ENCODE measurements around the gene VPS9D1. TPM values are rescaled to one million over a fixed set of nuclear protein-coding genes. Genes with fewer than 3 reads are reported as not detected.

VPS9D1 gene
- 4.9 and 5.9 TPM in 2 replicates for total RNA-seq

GRCh38 chr16:89720813-89721545 is at the start of gene VPS9D1, which contains the start of gene ZNF276:
Gene VPS9D1, minus strand, starts transcription at chr16:89720898. Its CDS starts 37 bp downstream, at chr16:89720861.
Gene ZNF276, plus strand, starts transcription at chr16:89721537. Its CDS starts 104 bp downstream, at chr16:89721641.
- intact Hi-C loops (cut with micrococcal nuclease), result loop anchor here (1.0 to 10.0 kb wide), 5 partner anchors 10 to 476 kb away; partner anchors contain the start of genes FANCA and TUBB3
- H3K27me3 Mint-ChIP-seq (ENCODE audit: insufficient read depth), result no peaks in the 10 kb centered on the region
- DNase-seq (ENCODE audit: low spot score), result peak; percentile 73
- H3K36me3 Mint-ChIP-seq (ENCODE audit: low read depth), result peaks cover 26% of the 10 kb centered on the region
- H3K4me3 Mint-ChIP-seq, result peak within 1 kb of the TSS; percentile 95
- peaks cover 32% of the 10 kb centered on the region for H3K4me1 Mint-ChIP-seq (ENCODE audit: low read depth)
- H3K27ac Mint-ChIP-seq, result peak within 1 kb of the TSS; percentile 95
- H3K9me3 Mint-ChIP-seq, result no peaks in the 10 kb centered on the region

- no peaks in the 10 kb centered on the region for H3K9me3 Mint-ChIP-seq
- intact Hi-C loops (cut with micrococcal nuclease), result no loop called here
- H3K36me3 Mint-ChIP-seq (ENCODE audit: low read depth), result peaks cover 45% of the 10 kb centered on the region
- H3K27ac Mint-ChIP-seq, result no peak overlapping the region
- no peaks in the 10 kb centered on the region for H3K27me3 Mint-ChIP-seq (ENCODE audit: insufficient read depth)
- peaks cover 2% of the 10 kb centered on the region for H3K4me1 Mint-ChIP-seq (ENCODE audit: low read depth)
- no peak overlapping the region for H3K4me3 Mint-ChIP-seq
- DNase-seq (ENCODE audit: low spot score), result no peak
Observed at GRCh38 chr16:89770367-89770766, 49.7 kb upstream of the VPS9D1 start.

- Mint-ChIP-seq H3K27me3 (ENCODE audit: insufficient read depth) (no peaks in the 10 kb centered on the region), H3K36me3 (ENCODE audit: low read depth) (peaks cover 42% of the 10 kb centered on the region), H3K4me3 (no peak overlapping the region), H3K9me3 (no peaks in the 10 kb centered on the region), H3K27ac (peak overlapping the region; percentile 57), H3K4me1 (ENCODE audit: low read depth) (peaks cover 34% of the 10 kb centered on the region)
- intact Hi-C loops (cut with micrococcal nuclease), result no loop called here
- DNase-seq (ENCODE audit: low spot score), result no peak
Observed at GRCh38 chr16:89765292-89765830, 44.7 kb upstream of the VPS9D1 start.

- Mint-ChIP-seq H3K4me1 (ENCODE audit: low read depth) (peaks cover 37% of the 10 kb centered on the region), H3K4me3 (peak overlapping the region; percentile 60), H3K27ac (peak overlapping the region; percentile 57), H3K9me3 (no peaks in the 10 kb centered on the region), H3K36me3 (ENCODE audit: low read depth) (peaks cover 46% of the 10 kb centered on the region), H3K27me3 (ENCODE audit: insufficient read depth) (no peaks in the 10 kb centered on the region)
- peak; percentile 6 for DNase-seq (ENCODE audit: low spot score)
- intact Hi-C loops (cut with micrococcal nuclease), result no loop called here
Observed at GRCh38 chr16:89764711-89765201, 44.1 kb upstream of the VPS9D1 start.

- H3K36me3 Mint-ChIP-seq (ENCODE audit: low read depth), result peaks cover 40% of the 10 kb centered on the region
- peak overlapping the region; percentile 84 for H3K27ac Mint-ChIP-seq
- no peaks in the 10 kb centered on the region for H3K27me3 Mint-ChIP-seq (ENCODE audit: insufficient read depth)
- H3K9me3 Mint-ChIP-seq, result no peaks in the 10 kb centered on the region
- H3K4me3 Mint-ChIP-seq, result peak overlapping the region; percentile 82
- peaks cover 37% of the 10 kb centered on the region for H3K4me1 Mint-ChIP-seq (ENCODE audit: low read depth)
- intact Hi-C loops (cut with micrococcal nuclease), result no loop called here
- no peak for DNase-seq (ENCODE audit: low spot score)
Observed at GRCh38 chr16:89761304-89761922, 40.7 kb upstream of the VPS9D1 start.

- H3K4me1 Mint-ChIP-seq (ENCODE audit: low read depth), result peaks cover 29% of the 10 kb centered on the region
- no peak for DNase-seq (ENCODE audit: low spot score)
- peak overlapping the region; percentile 48 for H3K27ac Mint-ChIP-seq
- intact Hi-C loops (cut with micrococcal nuclease), result no loop called here
- H3K9me3 Mint-ChIP-seq, result no peaks in the 10 kb centered on the region
- peaks cover 42% of the 10 kb centered on the region for H3K36me3 Mint-ChIP-seq (ENCODE audit: low read depth)
- H3K27me3 Mint-ChIP-seq (ENCODE audit: insufficient read depth), result no peaks in the 10 kb centered on the region
- no peak overlapping the region for H3K4me3 Mint-ChIP-seq
Observed at GRCh38 chr16:89759746-89760340, 39.1 kb upstream of the VPS9D1 start.

GRCh38 chr16:89749637-89750036 is 28.9 kb upstream of the VPS9D1 start:
- Mint-ChIP-seq H3K9me3 (no peaks in the 10 kb centered on the region), H3K36me3 (ENCODE audit: low read depth) (peaks cover 21% of the 10 kb centered on the region), H3K27me3 (ENCODE audit: insufficient read depth) (no peaks in the 10 kb centered on the region), H3K4me1 (ENCODE audit: low read depth) (peaks cover 7% of the 10 kb centered on the region), H3K27ac (no peak overlapping the region), H3K4me3 (no peak overlapping the region)
- intact Hi-C loops (cut with micrococcal nuclease), result no loop called here
- DNase-seq (ENCODE audit: low spot score), result no peak

GRCh38 chr16:89748921-89749320 is 28.2 kb upstream of the VPS9D1 start:
- no peak for DNase-seq (ENCODE audit: low spot score)
- Mint-ChIP-seq H3K27me3 (ENCODE audit: insufficient read depth) (no peaks in the 10 kb centered on the region), H3K4me3 (no peak overlapping the region), H3K36me3 (ENCODE audit: low read depth) (peaks cover 26% of the 10 kb centered on the region), H3K9me3 (no peaks in the 10 kb centered on the region), H3K4me1 (ENCODE audit: low read depth) (peaks cover 7% of the 10 kb centered on the region), H3K27ac (no peak overlapping the region)
- intact Hi-C loops (cut with micrococcal nuclease), result no loop called here

- Mint-ChIP-seq H3K4me3 (no peak overlapping the region), H3K9me3 (no peaks in the 10 kb centered on the region)
- intact Hi-C loops (cut with micrococcal nuclease), result no loop called here
Observed at GRCh38 chr16:89748076-89748475, 27.4 kb upstream of the VPS9D1 start.

GRCh38 chr16:89746043-89746442 is 25.3 kb upstream of the VPS9D1 start:
- Mint-ChIP-seq H3K27me3 (ENCODE audit: insufficient read depth) (no peaks in the 10 kb centered on the region), H3K4me1 (ENCODE audit: low read depth) (peaks cover 7% of the 10 kb centered on the region), H3K27ac (no peak overlapping the region), H3K4me3 (no peak overlapping the region), H3K9me3 (no peaks in the 10 kb centered on the region), H3K36me3 (ENCODE audit: low read depth) (peaks cover 30% of the 10 kb centered on the region)
- intact Hi-C loops (cut with micrococcal nuclease), result no loop called here
- DNase-seq (ENCODE audit: low spot score), result no peak

More at GRCh38 chr16:89748076-89748475, 27.4 kb upstream of the VPS9D1 start:
- Mint-ChIP-seq H3K27me3 (ENCODE audit: insufficient read depth) (no peaks in the 10 kb centered on the region), H3K36me3 (ENCODE audit: low read depth) (peaks cover 25% of the 10 kb centered on the region), H3K27ac (no peak overlapping the region), H3K4me1 (ENCODE audit: low read depth) (peaks cover 7% of the 10 kb centered on the region)
- DNase-seq (ENCODE audit: low spot score), result no peak

- no peaks in the 10 kb centered on the region for H3K9me3 Mint-ChIP-seq
- intact Hi-C loops (cut with micrococcal nuclease), result no loop called here
- no peak overlapping the region for H3K27ac Mint-ChIP-seq
- H3K4me3 Mint-ChIP-seq, result no peak overlapping the region
- peaks cover 5% of the 10 kb centered on the region for H3K4me1 Mint-ChIP-seq (ENCODE audit: low read depth)
- DNase-seq (ENCODE audit: low spot score), result no peak
- H3K27me3 Mint-ChIP-seq (ENCODE audit: insufficient read depth), result no peaks in the 10 kb centered on the region
- peaks cover 29% of the 10 kb centered on the region for H3K36me3 Mint-ChIP-seq (ENCODE audit: low read depth)
Observed at GRCh38 chr16:89744813-89745212, 24.1 kb upstream of the VPS9D1 start.

GRCh38 chr16:89742948-89743347 is 22.2 kb upstream of the VPS9D1 start:
- Mint-ChIP-seq H3K36me3 (ENCODE audit: low read depth) (peaks cover 35% of the 10 kb centered on the region), H3K27ac (no peak overlapping the region), H3K27me3 (ENCODE audit: insufficient read depth) (no peaks in the 10 kb centered on the region), H3K4me3 (no peak overlapping the region), H3K9me3 (no peaks in the 10 kb centered on the region), H3K4me1 (ENCODE audit: low read depth) (peaks cover 1% of the 10 kb centered on the region)
- no peak for DNase-seq (ENCODE audit: low spot score)
- intact Hi-C loops (cut with micrococcal nuclease), result no loop called here

All from activated T-helper 1 cell treated with anti-CD3 and anti-CD28 coated beads, Interleukin-12 subunit alpha, Interleukin-12 subunit beta, Interleukin-2, Interleukin-4 antibody, amounts not matched to agents 30 ng/mL and 10 ng/mL and 1 ng/mL, durations not matched to agents 14 hours and 24 hours and 36 hours (primary cell).